H1 (cell line): ENCODE results near the gene CLEC16A. TPM values are rescaled to one million over a fixed set of nuclear protein-coding genes. Genes with fewer than 3 reads are reported as not detected.
A peak's percentile ranks its signal among the peaks of the same experiment; 100 is the strongest.

Experiments used
- CTCF ChIA-PET: fragments of 300-600 bp; sonication (Branson Sonifier 250); formaldehyde crosslinking; loops from one replicate; lab custom pipeline; 2021; ENCODE audit not compliant: partially characterized antibody; lab: Charles Lee
- POLR2A ChIA-PET: fragments of 300-600 bp; sonication (Branson Sonifier 250); formaldehyde crosslinking; loops from one replicate; lab custom pipeline; 2021; ENCODE audit warnings: inconsistent platforms; ENCODE audit not compliant: partially characterized antibody; lab: Charles Lee
- DNase-seq, 2 experiments: peaks; one replicate each; pipeline versions ENCODE4 v3.0.0 to v3.0.0-alpha.2; 2010 to 2022; ENCODE audit warnings: low spot score in 2 of 2, low read depth in 1 of 2, mixed read lengths in 1 of 2
- FAIRE-seq: peaks from 2 replicates; lab custom pipeline; 2011; peaks lifted over from hg19 to GRCh38; lab: Jason Lieb, UNC
- H2AFZ ChIP-seq: 2 replicates; pipeline ENCODE4 v1.8.1; 2012; ENCODE audit warnings: low read length, inconsistent platforms
- H2AK5ac ChIP-seq: 2 replicates; pipeline ENCODE4 v1.6.1; 2013; ENCODE audit warnings: low read depth, low read length
- H2BK120ac ChIP-seq: replicated peaks from 2 replicates; pipeline ENCODE3; 2013; ENCODE audit warnings: low read depth, low read length, inconsistent platforms
- H2BK12ac ChIP-seq: 2 replicates; pipeline ENCODE4 v1.6.1; 2013; ENCODE audit warnings: low read depth, low read length
- H2BK15ac ChIP-seq: 2 replicates; pipeline ENCODE4 v1.6.1; 2013; ENCODE audit warnings: low read length
- H2BK20ac ChIP-seq: 2 replicates; pipeline ENCODE4 v1.6.1; 2013; ENCODE audit warnings: low read length
- H2BK5ac ChIP-seq: 2 replicates; pipeline ENCODE4 v1.6.1; 2013; ENCODE audit warnings: low read depth, low read length
- H3K14ac ChIP-seq: 2 replicates; pipeline ENCODE4 v1.6.1; 2013; ENCODE audit warnings: inconsistent platforms; ENCODE audit not compliant: insufficient read length
- H3K18ac ChIP-seq: 2 replicates; pipeline ENCODE4 v1.6.1; 2013; ENCODE audit warnings: low read length; ENCODE audit errors: extremely low read depth
- H3K23ac ChIP-seq: 2 replicates; pipeline ENCODE4 v1.6.1; 2013; ENCODE audit warnings: inconsistent platforms; ENCODE audit not compliant: insufficient read length
- H3K23me2 ChIP-seq: 2 replicates; pipeline ENCODE4 v1.6.1; 2013; ENCODE audit warnings: low read depth, low read length
- H3K27ac ChIP-seq: 2 replicates; pipeline ENCODE4 v1.6.1; 2011; ENCODE audit warnings: low read depth, low read length, inconsistent platforms
- H3K27me3 ChIP-seq, 4 experiments: replicated peaks in 1 of 4; 1 replicate in 1 of 4; 2 replicates in 3 of 4; pipeline versions ENCODE4 v1.6.1 to v1.8.1; 2011 to 2013; ENCODE audit warnings: low read length in 3 of 4, mild to moderate bottlenecking in 3 of 4, inconsistent platforms in 2 of 4, mixed read lengths in 2 of 4, moderate library complexity in 1 of 4; ENCODE audit not compliant: control insufficient read depth in 3 of 4, insufficient read depth in 3 of 4; ENCODE audit errors: extremely low read depth in 1 of 4
- H3K36me3 ChIP-seq, 4 experiments: 2 replicates each; pipeline versions ENCODE4 v1.6.1 to v1.8.1; 2011 to 2013; ENCODE audit warnings: mild to moderate bottlenecking in 4 of 4, low read length in 3 of 4, moderate library complexity in 2 of 4, control low read depth in 1 of 4, inconsistent platforms in 1 of 4; ENCODE audit not compliant: insufficient read depth in 4 of 4, control insufficient read depth in 2 of 4
- H3K4ac ChIP-seq: replicated peaks from 2 replicates; pipeline ENCODE3; 2013; ENCODE audit warnings: low read length, low read depth, mixed read lengths, inconsistent platforms; ENCODE audit not compliant: insufficient read length
- H3K4me1 ChIP-seq, 4 experiments: replicated peaks in 1 of 4; 1 replicate in 1 of 4; 2 replicates in 3 of 4; pipeline versions ENCODE4 v1.6.1 to v1.8.1; 2011 to 2013; ENCODE audit warnings: low read length in 3 of 4, inconsistent platforms in 2 of 4, mixed read lengths in 1 of 4; ENCODE audit not compliant: insufficient read depth in 4 of 4, control insufficient read depth in 3 of 4
- H3K4me2 ChIP-seq, 2 experiments: 2 replicates each; pipeline versions ENCODE4 v1.6.1 to v1.8.1; 2011 to 2013; ENCODE audit warnings: low read depth in 2 of 2, low read length in 2 of 2, control low read depth in 1 of 2, inconsistent platforms in 1 of 2, mild to moderate bottlenecking in 1 of 2; ENCODE audit not compliant: insufficient read depth in 1 of 2
- H3K4me3 ChIP-seq, 4 experiments: fragments of 200-600, 300-600 bp in 1 of 4; sonication (generic), shearing (Covaris generic), sonication (Bioruptor Twin) in 1 of 4; 2 replicates each; pipeline versions ENCODE4 v1.5.1 to v1.8.1; 2011 to 2016; ENCODE audit warnings: low read length in 4 of 4, low read depth in 3 of 4, control low read depth in 2 of 4, inconsistent platforms in 2 of 4, mild to moderate bottlenecking in 2 of 4, mixed read lengths in 1 of 4, moderate library complexity in 1 of 4; ENCODE audit not compliant: insufficient read depth in 2 of 4; ENCODE audit errors: extremely low read depth in 1 of 4
- H3K56ac ChIP-seq: replicated peaks from 2 replicates; pipeline ENCODE3; 2013; ENCODE audit warnings: low read depth, mild to moderate bottlenecking, mixed read lengths, low read length, inconsistent platforms; ENCODE audit not compliant: insufficient read length
- H3K79me1 ChIP-seq: 2 replicates; pipeline ENCODE4 v1.6.1; 2013; ENCODE audit warnings: low read depth, low read length, control low read depth
- H3K79me2 ChIP-seq, 2 experiments: 2 replicates each; pipeline versions ENCODE4 v1.6.1 to v1.8.1; 2012 to 2013; ENCODE audit warnings: low read length in 2 of 2, mild to moderate bottlenecking in 2 of 2, inconsistent platforms in 1 of 2; ENCODE audit not compliant: insufficient read depth in 2 of 2, control insufficient read depth in 1 of 2
- H3K9ac ChIP-seq, 4 experiments: replicated peaks in 1 of 4; 1 replicate in 1 of 4; 2 replicates in 3 of 4; pipeline versions ENCODE4 v1.6.1 to v1.8.1; 2011 to 2013; ENCODE audit warnings: low read depth in 3 of 4, low read length in 3 of 4, control low read depth in 2 of 4, mild to moderate bottlenecking in 2 of 4, moderate library complexity in 2 of 4, inconsistent platforms in 1 of 4; ENCODE audit errors: extremely low read depth in 1 of 4
- H3K9me3 ChIP-seq, 2 experiments: 2 replicates each; pipeline versions ENCODE4 v1.6.1 to v1.8.1; 2012 to 2013; ENCODE audit warnings: mild to moderate bottlenecking in 2 of 2, moderate library complexity in 2 of 2, control low read depth in 1 of 2, inconsistent platforms in 1 of 2, low read depth in 1 of 2, low read length in 1 of 2, mixed read lengths in 1 of 2; ENCODE audit not compliant: insufficient read depth in 2 of 2
- H4K20me1 ChIP-seq, 2 experiments: replicated peaks in 1 of 2; 2 replicates each; pipeline versions ENCODE3 to v1.8.1; 2011 to 2013; ENCODE audit warnings: inconsistent platforms in 2 of 2, low read length in 2 of 2, mild to moderate bottlenecking in 1 of 2; ENCODE audit not compliant: insufficient read depth in 2 of 2, control insufficient read depth in 1 of 2
- H4K5ac ChIP-seq: 2 replicates; pipeline ENCODE4 v1.6.1; 2013; ENCODE audit warnings: low read length, low read depth, mixed read lengths, inconsistent platforms; ENCODE audit not compliant: insufficient read length
- H4K8ac ChIP-seq: 2 replicates; pipeline ENCODE4 v1.8.0; 2013; ENCODE audit warnings: mild to moderate bottlenecking, moderate library complexity, low read length, inconsistent platforms; ENCODE audit not compliant: insufficient read depth; ENCODE audit errors: extremely low read depth
- H4K91ac ChIP-seq: replicated peaks from 2 replicates; pipeline ENCODE3; 2013; ENCODE audit warnings: low read length, mixed read lengths, inconsistent platforms; ENCODE audit not compliant: insufficient read length
- CHD1 ChIP-seq: IDR thresholded peaks from 2 replicates; pipeline ENCODE4 v1.6.1; 2012; ENCODE audit warnings: low read depth, low read length, improper control_type of control experiment
- CHD2 ChIP-seq: IDR thresholded peaks from 2 replicates; pipeline ENCODE4 v1.6.1; 2012; ENCODE audit warnings: low read length, improper control_type of control experiment
- CREB1 ChIP-seq: IDR thresholded peaks from 2 replicates; pipeline ENCODE4 v1.6.1; 2012; ENCODE audit warnings: inconsistent platforms
- CTBP2 ChIP-seq: IDR thresholded peaks from 2 replicates; pipeline ENCODE4 v1.7.0; 2011; ENCODE audit warnings: borderline replicate concordance, mild to moderate bottlenecking, moderate library complexity, mixed read lengths, low read length; ENCODE audit not compliant: insufficient read depth, insufficient read length
- EP300 ChIP-seq, 2 experiments: IDR thresholded peaks; 1 replicate in 1 of 2; 2 replicates in 1 of 2; pipeline ENCODE4 v1.6.1; 2011 to 2012; ENCODE audit warnings: low read depth in 2 of 2, low read length in 2 of 2, mild to moderate bottlenecking in 2 of 2, borderline replicate concordance in 1 of 2, inconsistent platforms in 1 of 2, moderate library complexity in 1 of 2
- EZH2 ChIP-seq: fragments of 200-600 bp; sonication (generic); IDR thresholded peaks from 2 replicates; pipeline ENCODE4 v1.7.1; 2012; ENCODE audit warnings: low read depth, mild to moderate bottlenecking, moderate library complexity, low read length, inconsistent platforms; ENCODE audit not compliant: severe bottlenecking
- HDAC2 ChIP-seq, 2 experiments: fragments of 300-600 bp in 1 of 2; sonication (generic) in 1 of 2; IDR thresholded peaks; 2 replicates each; pipeline ENCODE4 v1.6.1; 2011 to 2012; ENCODE audit warnings: low read depth in 2 of 2, low read length in 2 of 2, mild to moderate bottlenecking in 2 of 2, moderate library complexity in 2 of 2, borderline replicate concordance in 1 of 2, inconsistent platforms in 1 of 2
- NRF1 ChIP-seq: IDR thresholded peaks from 2 replicates; pipeline ENCODE4 v1.6.1; 2011; ENCODE audit warnings: mild to moderate bottlenecking, low read depth, low read length, improper control_type of control experiment
- RFX5 ChIP-seq: IDR thresholded peaks from 2 replicates; pipeline ENCODE4 v1.6.1; 2011; ENCODE audit warnings: low read depth, low read length, improper control_type of control experiment, borderline replicate concordance
- SRF ChIP-seq: IDR thresholded peaks from 2 replicates; pipeline ENCODE4 v1.6.1; 2011; ENCODE audit warnings: mild to moderate bottlenecking, low read depth, low read length, moderate library complexity
- SUZ12 ChIP-seq: fragments of 200-600 bp; sonication (generic); IDR thresholded peaks from 2 replicates; pipeline ENCODE4 v1.6.1; 2012; ENCODE audit warnings: mild to moderate bottlenecking, inconsistent platforms, low read length, moderate library complexity, mixed read lengths
- TCF12 ChIP-seq: IDR thresholded peaks from 2 replicates; pipeline ENCODE4 v1.6.1; 2011; ENCODE audit warnings: low read depth, mild to moderate bottlenecking, low read length
- WGBS, 2 experiments: shearing (Covaris generic) in 1 of 2; methylation state at CpG; one replicate each; pipeline versions ENCODE4 v1.1.6 to v1.1.7; 2013 to 2015; ENCODE audit warnings: low lambda C conversion rate in 2 of 2, mixed read lengths in 2 of 2, inconsistent platforms in 1 of 2, low coverage in 1 of 2, missing lambda C conversion rate in 1 of 2; ENCODE audit not compliant: insufficient replicate concordance in 2 of 2, insufficient coverage in 1 of 2, insufficient read length in 1 of 2; ENCODE audit errors: extremely low coverage in 1 of 2, missing lambda C conversion rate in 1 of 2; 5-methylcytosine and 5-hydroxymethylcytosine counted together
- polyA plus RNA-seq, 7 experiments: library from polyadenylated mRNA; depleted of rRNA in 3 of 7; stranded (reverse) in 5 of 7; unstranded in 2 of 7; fragments of >200 nt in 5 of 7; fragments of 200-250 nt in 2 of 7; gene quantifications; 1 replicate in 5 of 7; 2 replicates in 1 of 7; 4 replicates in 1 of 7; pipeline versions ENCODE4 v1.2.1 to v1.2.3, GENCODE V29; 2011 to 2013; ENCODE audit warnings: missing spikeins in 2 of 7, mixed read lengths in 2 of 7
- total RNA-seq: library from RNA; stranded (reverse); fragmentation: NEBNext Ultra II Directional; extraction: Animal tissue kit (Norgen Biotek cat#: 25700); gene quantifications from 2 replicates; pipeline ENCODE4 v1.2.1, GENCODE V29; 2021
- TF ChIP-seq, protein P1 (sequence below): IDR thresholded peaks from 2 replicates; pipeline ENCODE4 v1.6.1; 2011; ENCODE audit warnings: low read length, improper control_type of control experiment

CLEC16A gene
- total and polyA plus RNA-seq, 2 of the 8 experiments (the other 6 are each of a cell fraction or from before 2014, with no cell fraction given): 7.6 to 19.3 TPM

DNA sequence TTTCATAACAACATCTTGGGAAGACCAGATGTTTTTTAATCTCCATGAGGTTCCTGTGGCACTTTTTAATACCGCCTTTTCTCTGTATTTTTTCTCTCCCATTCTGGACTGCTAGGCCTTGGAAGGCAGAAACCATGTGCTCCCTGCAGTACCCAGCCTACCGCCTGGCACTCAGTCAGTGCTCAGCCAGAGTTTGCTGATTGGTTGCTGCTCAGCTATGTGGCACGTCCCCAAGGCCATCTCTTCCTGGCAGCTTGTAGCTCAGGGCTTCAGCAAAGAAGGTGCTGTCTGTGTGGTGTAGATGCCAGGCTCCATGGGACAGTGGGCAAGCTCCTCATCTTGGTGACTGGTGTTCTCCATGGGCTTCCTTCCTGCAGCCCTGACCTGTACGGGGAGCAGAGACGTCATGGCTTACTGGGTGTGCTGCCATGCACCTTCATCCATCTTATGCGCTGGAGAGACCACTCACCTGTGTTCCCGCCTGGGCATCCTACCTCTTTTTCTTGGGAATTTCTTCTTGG, 86.7 kb downstream of the CLEC16A start:
- no peaks in the 10 kb centered on the region for H3K23me2 ChIP-seq
- no peak for DNase-seq
- H2BK5ac ChIP-seq: no peak overlapping the region
- H3K4me1 ChIP-seq: peaks cover 0 to 3% (median 0%) of the 10 kb centered on the region in 4 experiments; a peak in 3 of 7 replicates
- no peak overlapping the region for H4K5ac ChIP-seq
- no peak overlapping the region for H3K4me2 ChIP-seq
- H2BK15ac ChIP-seq: no peak overlapping the region
- 91% methylated on average over 7 of the region's 7 CpGs; no CpG with 5 or more reads in 1 of the 2 experiments for WGBS, 2 experiments
- no peak overlapping the region for H3K14ac ChIP-seq
- H2AK5ac ChIP-seq: no peak overlapping the region
- H3K9me3 ChIP-seq: no peaks in the 10 kb centered on the region
- peak overlapping the region; percentile 7; the same call in 1 of the 2 replicates for H2BK12ac ChIP-seq
- peaks cover 0 to 2% of the 10 kb centered on the region in 2 experiments for H4K20me1 ChIP-seq
- FAIRE-seq: no peak
- CTCF ChIA-PET: no interaction called here
- no peak overlapping the region for H2AFZ ChIP-seq
- H3K27me3 ChIP-seq: no peaks in the 10 kb centered on the region
- no peak overlapping the region for H3K23ac ChIP-seq
- H3K56ac ChIP-seq: no peak overlapping the region
- H3K79me2 ChIP-seq: no peaks in the 10 kb centered on the region
- POLR2A ChIA-PET: no interaction called here
- H4K91ac ChIP-seq: no peak overlapping the region
- H2BK120ac ChIP-seq: no peak overlapping the region
- H2BK20ac ChIP-seq: no peak overlapping the region
- H3K18ac ChIP-seq: no peak overlapping the region
- no peaks in the 10 kb centered on the region for H3K79me1 ChIP-seq
- no peak overlapping the region for H3K27ac ChIP-seq
- no peak overlapping the region for H3K9ac ChIP-seq
- H3K4me3 ChIP-seq: no peak overlapping the region
- H4K8ac ChIP-seq: no peak overlapping the region
- H3K4ac ChIP-seq: no peak overlapping the region
- H3K36me3 ChIP-seq: peaks cover 0 to 4% (median 2%) of the 10 kb centered on the region in 4 experiments; a peak in 2 of 8 replicates
- TF ChIP-seq CTBP2 (no peak), CHD2 (no peak), HDAC2 (IDR thresholded peaks at IDR 0.05; ENCODE audit: borderline replicate concordance in 1 of 2, low read depth in 2 of 2, low read length in 2 of 2) (no peak), EZH2 (no peak), CHD1 (no peak), TCF12 (no peak), CREB1 (no peak), SUZ12 (no peak), RFX5 (no peak), EP300 (IDR thresholded peaks at IDR 0.05; ENCODE audit: borderline replicate concordance in 1 of 2, low read depth in 2 of 2, low read length in 2 of 2) (no peak), NRF1 (no peak), SRF (no peak)
- TF ChIP-seq, protein P1, sequence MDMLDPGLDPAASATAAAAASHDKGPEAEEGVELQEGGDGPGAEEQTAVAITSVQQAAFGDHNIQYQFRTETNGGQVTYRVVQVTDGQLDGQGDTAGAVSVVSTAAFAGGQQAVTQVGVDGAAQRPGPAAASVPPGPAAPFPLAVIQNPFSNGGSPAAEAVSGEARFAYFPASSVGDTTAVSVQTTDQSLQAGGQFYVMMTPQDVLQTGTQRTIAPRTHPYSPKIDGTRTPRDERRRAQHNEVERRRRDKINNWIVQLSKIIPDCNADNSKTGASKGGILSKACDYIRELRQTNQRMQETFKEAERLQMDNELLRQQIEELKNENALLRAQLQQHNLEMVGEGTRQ: no peak
